GM12875 (cell line): Measurements from ENCODE around the gene OR6B1.

ENCODE experiments used
- H3K4me3 ChIP-seq: one replicate; pipeline ENCODE4 v1.5.1; 2011; ENCODE audit warnings: low read depth, low read length, control low read depth
- CTCF ChIP-seq: IDR thresholded peaks from 2 replicates; pipeline ENCODE4 v1.5.1; 2011; ENCODE audit warnings: low read depth, mild to moderate bottlenecking, control low read depth, inconsistent platforms, low read length, moderate library complexity, borderline replicate concordance; ENCODE audit not compliant: insufficient read depth

The OR6B1 gene

GRCh38 chr7:143980746-143981510 lies 19.2 kb upstream of the OR6B1 start:
- no peak overlapping the region for H3K4me3 ChIP-seq
- no peak for TF ChIP-seq CTCF

- TF ChIP-seq CTCF, result no peak
- no peak overlapping the region for H3K4me3 ChIP-seq
These were observed 16.2 kb upstream of the OR6B1 start for GRCh38 chr7:143983960-143984359.

- no peak for TF ChIP-seq CTCF
These were observed 12.6 kb upstream of the OR6B1 start for GRCh38 chr7:143987513-143987912.

GRCh38 chr7:143988976-143989745 lies 11.0 kb upstream of the OR6B1 start:
- TF ChIP-seq CTCF, result no peak
- H3K4me3 ChIP-seq, result no peak overlapping the region

More at GRCh38 chr7:143987513-143987912, 12.6 kb upstream of the OR6B1 start:
- no peak overlapping the region for H3K4me3 ChIP-seq

- no peak overlapping the region for H3K4me3 ChIP-seq
- no peak for TF ChIP-seq CTCF
These were observed 7.5 kb upstream of the OR6B1 start for GRCh38 chr7:143992670-143993069.

GRCh38 chr7:143993924-143994323 lies 6.2 kb upstream of the OR6B1 start:
- TF ChIP-seq CTCF, result no peak
- no peak overlapping the region for H3K4me3 ChIP-seq
